GM13977 (cell line): ENCODE results near the gene SSC5D.

Experiments
- DNase-seq: peaks from one replicate; pipeline ENCODE4 v3.0.0; 2012; ENCODE audit warnings: low spot score
- in situ Hi-C: fragments of 300-500 bp; cut with MboI; formaldehyde crosslinking; loops from one replicate; pipeline ENCODE4 v1.12.0; 2022; ENCODE audit warnings: low sequenced_read_pairs, low pct_unique_long_range_greater_than_20kb, mixed read lengths, inconsistent platforms; ENCODE audit not compliant: unreplicated experiment
- TF ChIP-seq, protein P1 (sequence below): IDR thresholded peaks from 2 replicates; pipeline ENCODE4 v1.5.1; 2012; ENCODE audit warnings: mild to moderate bottlenecking, control low read depth; ENCODE audit not compliant: insufficient read depth; ENCODE audit errors: extremely low read depth, missing control alignments

SSC5D gene

DNA sequence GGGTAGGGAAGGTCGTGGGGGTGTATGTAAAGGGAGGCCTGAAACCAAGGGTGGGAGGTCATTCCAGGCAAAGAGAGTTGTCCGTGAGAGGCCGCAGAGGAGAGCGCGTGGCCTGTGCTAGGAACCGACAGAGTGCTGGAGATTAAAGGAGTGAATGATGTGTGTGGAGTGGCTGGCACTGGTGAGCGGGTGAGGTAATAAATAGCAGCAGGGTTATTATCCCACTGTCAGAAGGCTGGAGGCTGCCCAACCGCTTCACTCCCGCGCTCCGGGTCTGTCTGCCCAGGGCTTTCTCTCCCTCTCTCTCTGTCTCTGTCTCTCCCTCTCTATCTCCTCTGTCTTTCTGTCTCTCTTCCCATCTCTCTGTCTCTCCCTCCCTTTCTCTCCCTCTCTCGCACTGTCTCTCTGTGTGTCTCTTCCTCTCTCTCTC lies 75.0 kb downstream of the SSC5D start:
- TF ChIP-seq, protein P1, sequence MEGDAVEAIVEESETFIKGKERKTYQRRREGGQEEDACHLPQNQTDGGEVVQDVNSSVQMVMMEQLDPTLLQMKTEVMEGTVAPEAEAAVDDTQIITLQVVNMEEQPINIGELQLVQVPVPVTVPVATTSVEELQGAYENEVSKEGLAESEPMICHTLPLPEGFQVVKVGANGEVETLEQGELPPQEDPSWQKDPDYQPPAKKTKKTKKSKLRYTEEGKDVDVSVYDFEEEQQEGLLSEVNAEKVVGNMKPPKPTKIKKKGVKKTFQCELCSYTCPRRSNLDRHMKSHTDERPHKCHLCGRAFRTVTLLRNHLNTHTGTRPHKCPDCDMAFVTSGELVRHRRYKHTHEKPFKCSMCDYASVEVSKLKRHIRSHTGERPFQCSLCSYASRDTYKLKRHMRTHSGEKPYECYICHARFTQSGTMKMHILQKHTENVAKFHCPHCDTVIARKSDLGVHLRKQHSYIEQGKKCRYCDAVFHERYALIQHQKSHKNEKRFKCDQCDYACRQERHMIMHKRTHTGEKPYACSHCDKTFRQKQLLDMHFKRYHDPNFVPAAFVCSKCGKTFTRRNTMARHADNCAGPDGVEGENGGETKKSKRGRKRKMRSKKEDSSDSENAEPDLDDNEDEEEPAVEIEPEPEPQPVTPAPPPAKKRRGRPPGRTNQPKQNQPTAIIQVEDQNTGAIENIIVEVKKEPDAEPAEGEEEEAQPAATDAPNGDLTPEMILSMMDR, result no peak
- in situ Hi-C loops, result no loop called here

DNA sequence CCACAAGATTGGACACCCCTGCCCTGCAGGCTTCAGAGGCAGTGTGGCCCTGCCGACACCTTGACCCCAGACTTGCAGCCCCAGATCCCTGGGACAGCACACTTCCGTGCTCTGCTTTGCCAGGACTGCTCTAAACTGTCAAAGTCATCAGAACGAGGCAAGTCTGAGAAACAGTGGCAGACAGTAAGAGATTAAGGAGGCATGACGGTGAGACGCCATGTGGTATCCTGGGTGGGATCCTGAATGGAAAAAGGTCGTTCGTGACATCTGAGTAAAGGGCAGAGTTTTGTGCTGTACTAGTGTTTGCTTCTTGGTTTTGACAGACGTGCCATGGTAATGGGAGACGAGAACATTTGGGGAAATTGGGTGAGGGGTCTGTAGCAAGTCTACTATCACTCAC lies 78.6 kb downstream of the SSC5D start:
- no peak for DNase-seq
- in situ Hi-C loops, result no loop called here
- TF ChIP-seq, protein P1, result no peak

More for the DNA sequence above, 75.0 kb downstream of the SSC5D start:
- DNase-seq, result no peak

DNA sequence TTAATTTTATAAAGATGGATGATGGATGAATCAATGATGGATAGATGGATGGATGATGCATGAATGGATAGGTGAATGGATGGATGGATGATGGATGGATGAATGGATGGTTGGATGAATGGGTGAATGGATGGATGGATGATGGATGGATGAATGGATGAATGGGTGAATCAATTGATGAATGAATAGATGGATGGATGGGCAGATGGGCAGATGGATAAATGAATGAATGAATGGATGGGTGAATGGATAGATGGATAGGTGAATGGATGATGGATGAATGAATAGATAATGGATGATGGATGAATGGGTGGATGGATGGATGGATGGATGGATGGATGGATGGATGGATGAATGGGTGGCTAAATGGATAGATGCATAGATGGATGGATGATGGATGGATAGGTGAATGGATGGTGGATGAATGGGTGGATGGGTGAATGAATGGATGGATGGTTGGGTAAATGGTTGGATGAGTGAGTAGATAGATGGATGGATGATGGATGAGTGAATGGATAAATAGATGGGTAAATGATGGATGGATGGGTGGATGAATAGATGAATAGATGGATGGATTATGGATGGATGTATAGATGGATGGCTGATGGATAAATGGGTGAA lies 79.6 kb downstream of the SSC5D start:
- DNase-seq, result no peak
- TF ChIP-seq, protein P1, result no peak
- in situ Hi-C loops, result no loop called here
